ENCODE data around the gene RPUSD3. TPM values are rescaled to one million over a fixed set of nuclear protein-coding genes. Genes with fewer than 3 reads are reported as not detected.

RPUSD3 gene
- total RNA-seq, 4 donors from 2014 or later = 37.1 to 69.7 (median 52.2) TPM

DNA sequence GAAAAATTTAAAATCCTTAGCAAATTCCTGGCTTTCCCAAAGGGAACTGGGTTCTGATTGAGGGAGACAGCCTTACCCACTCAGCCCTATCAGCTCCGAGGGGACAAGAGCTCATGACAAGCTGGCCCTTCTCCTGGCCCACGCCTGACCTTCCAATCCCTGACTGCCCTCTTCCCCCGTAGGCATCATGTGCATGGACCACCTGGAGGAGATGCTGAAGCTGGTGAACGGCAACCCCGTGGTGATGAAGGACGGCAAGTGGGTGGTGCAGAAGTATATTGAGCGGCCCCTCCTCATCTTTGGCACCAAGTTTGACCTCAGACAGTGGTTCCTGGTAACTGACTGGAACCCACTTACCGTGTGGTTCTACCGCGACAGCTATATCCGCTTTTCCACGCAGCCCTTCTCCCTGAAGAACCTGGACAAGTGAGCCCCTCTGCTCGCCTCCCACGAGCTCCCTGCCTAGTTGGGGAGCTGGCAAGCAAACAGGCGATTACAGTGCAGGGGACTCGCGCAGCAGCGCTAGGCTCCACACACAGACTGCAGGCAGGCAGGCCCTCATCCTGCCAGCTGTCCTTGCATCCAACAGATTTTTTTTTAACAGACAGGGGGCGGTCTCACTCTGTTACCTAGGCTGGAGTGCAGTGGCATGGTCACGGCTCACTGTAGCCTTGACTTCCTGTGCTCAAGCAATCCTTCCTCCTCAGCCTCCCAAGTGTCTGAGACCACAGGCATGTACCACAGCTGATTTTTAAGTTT is 16.8 kb downstream of the RPUSD3 start:
- Histone ChIP-seq H3K9me3 (no peaks in the 10 kb centered on the region), H3K4me3 (no peak overlapping the region), H3K36me3 (peaks cover 0 to 63% (median 0%) of the 10 kb centered on the region in 3 donors), H3K4me1 (no peaks in the 10 kb centered on the region), H3K27ac (no peak overlapping the region), H3K27me3 (no peaks in the 10 kb centered on the region)
- TF ChIP-seq EP300 (IDR thresholded peaks at IDR 0.05) = no peak
- TF ChIP-seq, protein P1, sequence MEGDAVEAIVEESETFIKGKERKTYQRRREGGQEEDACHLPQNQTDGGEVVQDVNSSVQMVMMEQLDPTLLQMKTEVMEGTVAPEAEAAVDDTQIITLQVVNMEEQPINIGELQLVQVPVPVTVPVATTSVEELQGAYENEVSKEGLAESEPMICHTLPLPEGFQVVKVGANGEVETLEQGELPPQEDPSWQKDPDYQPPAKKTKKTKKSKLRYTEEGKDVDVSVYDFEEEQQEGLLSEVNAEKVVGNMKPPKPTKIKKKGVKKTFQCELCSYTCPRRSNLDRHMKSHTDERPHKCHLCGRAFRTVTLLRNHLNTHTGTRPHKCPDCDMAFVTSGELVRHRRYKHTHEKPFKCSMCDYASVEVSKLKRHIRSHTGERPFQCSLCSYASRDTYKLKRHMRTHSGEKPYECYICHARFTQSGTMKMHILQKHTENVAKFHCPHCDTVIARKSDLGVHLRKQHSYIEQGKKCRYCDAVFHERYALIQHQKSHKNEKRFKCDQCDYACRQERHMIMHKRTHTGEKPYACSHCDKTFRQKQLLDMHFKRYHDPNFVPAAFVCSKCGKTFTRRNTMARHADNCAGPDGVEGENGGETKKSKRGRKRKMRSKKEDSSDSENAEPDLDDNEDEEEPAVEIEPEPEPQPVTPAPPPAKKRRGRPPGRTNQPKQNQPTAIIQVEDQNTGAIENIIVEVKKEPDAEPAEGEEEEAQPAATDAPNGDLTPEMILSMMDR (IDR thresholded peaks at IDR 0.05) = no peak
- TF ChIP-seq POLR2A (IDR thresholded peaks at IDR 0.05) = no peak
- 76 to 79% methylated on average over 19 to 20 of the region's 20 CpGs for WGBS, 2 donors
- DNase-seq (ENCODE audit: low spot score in 2 of 2) = no peak

DNA sequence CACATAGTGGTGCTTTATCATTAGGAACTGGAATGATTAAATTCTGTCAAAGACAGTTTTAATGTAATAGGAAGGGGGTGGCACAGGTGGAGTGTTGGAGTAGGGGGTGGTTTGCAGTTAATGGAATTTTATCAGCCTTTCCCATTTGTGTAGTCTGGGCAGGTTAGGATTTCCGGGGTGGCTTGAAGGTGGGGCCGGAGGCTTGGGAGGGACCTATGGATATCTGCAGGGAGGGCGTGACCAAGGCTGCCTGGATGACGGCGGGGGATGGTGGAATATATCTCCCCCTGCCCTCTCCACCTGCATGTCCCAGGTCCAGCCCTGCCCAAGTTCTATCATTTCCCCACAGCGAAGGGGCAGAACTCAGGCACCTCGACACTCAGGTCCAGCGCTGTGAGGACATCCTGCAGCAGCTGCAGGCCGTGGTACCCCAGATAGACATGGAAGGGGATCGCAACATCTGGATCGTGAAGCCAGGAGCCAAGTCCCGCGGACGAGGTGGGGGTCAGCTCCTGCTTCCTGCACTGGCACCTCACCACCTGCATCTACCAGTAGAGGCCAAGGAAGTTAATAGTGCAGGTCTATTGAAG is 18.3 kb downstream of the RPUSD3 start:
- no peak for TF ChIP-seq EP300 (IDR thresholded peaks at IDR 0.05)
- TF ChIP-seq POLR2A (IDR thresholded peaks at IDR 0.05) = no peak
- TF ChIP-seq, protein P1 (IDR thresholded peaks at IDR 0.05) = no peak
- H3K36me3 ChIP-seq = peaks cover 0 to 59% (median 0%) of the 10 kb centered on the region in 3 donors
- H3K4me1 ChIP-seq = no peaks in the 10 kb centered on the region
- no peak overlapping the region for H3K4me3 ChIP-seq
- no peaks in the 10 kb centered on the region for H3K27me3 ChIP-seq
- no peak overlapping the region for H3K27ac ChIP-seq
- no peak for DNase-seq (ENCODE audit: low spot score in 2 of 2)
- no peaks in the 10 kb centered on the region for H3K9me3 ChIP-seq
- WGBS, 2 donors = 70 to 75% methylated on average over 14 of the region's 14 CpGs

DNA sequence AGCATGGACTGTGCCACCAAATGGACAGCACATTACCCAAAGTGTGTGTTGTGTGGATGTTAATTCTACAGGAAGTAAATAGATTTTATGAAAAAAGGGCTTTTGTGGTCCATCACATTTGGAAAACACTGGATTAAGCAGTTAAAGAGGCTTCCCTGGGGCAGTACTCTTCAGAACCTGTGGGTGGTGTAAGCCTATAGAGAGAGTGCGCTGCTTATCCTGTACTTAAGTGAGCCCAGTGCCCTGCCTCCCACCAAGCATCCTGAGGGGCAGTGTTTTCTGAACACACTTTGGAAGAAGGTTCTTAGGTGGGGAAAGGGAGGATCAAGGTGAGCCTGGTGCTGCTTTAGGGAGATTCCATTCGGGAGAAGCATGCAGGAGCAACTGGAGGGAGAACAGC is 22.9 kb downstream of the RPUSD3 start:
- Histone ChIP-seq H3K36me3 (peaks cover 0 to 49% (median 0%) of the 10 kb centered on the region in 3 donors), H3K27ac (no peak overlapping the region), H3K4me3 (no peak overlapping the region), H3K4me1 (no peaks in the 10 kb centered on the region), H3K9me3 (no peaks in the 10 kb centered on the region), H3K27me3 (no peaks in the 10 kb centered on the region)
- TF ChIP-seq POLR2A (IDR thresholded peaks at IDR 0.05) (no peak), EP300 (IDR thresholded peaks at IDR 0.05) (no peak)
- TF ChIP-seq, protein P1 (IDR thresholded peaks at IDR 0.05) = no peak
- 67 to 76% methylated on average over 2 of the region's 2 CpGs for WGBS, 2 donors
- DNase-seq (ENCODE audit: low spot score in 2 of 2) = no peak

DNA sequence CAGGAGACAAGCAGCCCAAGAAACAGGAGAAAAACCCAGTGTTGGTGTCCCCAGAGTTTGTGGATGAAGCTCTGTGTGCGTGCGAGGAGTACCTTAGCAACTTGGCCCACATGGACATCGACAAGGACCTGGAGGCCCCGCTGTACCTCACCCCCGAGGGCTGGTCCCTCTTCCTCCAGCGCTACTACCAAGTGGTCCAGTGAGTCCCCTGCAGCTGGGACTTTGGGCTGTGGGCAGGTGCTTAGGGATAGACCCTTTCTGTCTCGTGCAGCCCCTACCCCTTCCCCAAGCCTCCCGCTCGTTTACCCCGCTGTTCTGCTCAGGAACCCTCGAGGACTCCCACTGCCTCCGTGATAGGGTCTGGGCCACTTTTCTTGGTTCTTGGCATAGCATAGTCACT is 23.3 kb downstream of the RPUSD3 start:
- TF ChIP-seq EP300 (IDR thresholded peaks at IDR 0.05) (no peak), POLR2A (IDR thresholded peaks at IDR 0.05) (no peak)
- TF ChIP-seq, protein P1 (IDR thresholded peaks at IDR 0.05) = no peak
- no peak overlapping the region for H3K27ac ChIP-seq
- H3K36me3 ChIP-seq = peaks cover 0 to 49% (median 0%) of the 10 kb centered on the region in 3 donors
- WGBS, 2 donors = 77 to 89% methylated on average over 7 to 12 of the region's 12 CpGs
- no peaks in the 10 kb centered on the region for H3K27me3 ChIP-seq
- no peaks in the 10 kb centered on the region for H3K9me3 ChIP-seq
- H3K4me3 ChIP-seq = no peak overlapping the region
- DNase-seq (ENCODE audit: low spot score in 2 of 2) = no peak
- H3K4me1 ChIP-seq = no peaks in the 10 kb centered on the region

DNA sequence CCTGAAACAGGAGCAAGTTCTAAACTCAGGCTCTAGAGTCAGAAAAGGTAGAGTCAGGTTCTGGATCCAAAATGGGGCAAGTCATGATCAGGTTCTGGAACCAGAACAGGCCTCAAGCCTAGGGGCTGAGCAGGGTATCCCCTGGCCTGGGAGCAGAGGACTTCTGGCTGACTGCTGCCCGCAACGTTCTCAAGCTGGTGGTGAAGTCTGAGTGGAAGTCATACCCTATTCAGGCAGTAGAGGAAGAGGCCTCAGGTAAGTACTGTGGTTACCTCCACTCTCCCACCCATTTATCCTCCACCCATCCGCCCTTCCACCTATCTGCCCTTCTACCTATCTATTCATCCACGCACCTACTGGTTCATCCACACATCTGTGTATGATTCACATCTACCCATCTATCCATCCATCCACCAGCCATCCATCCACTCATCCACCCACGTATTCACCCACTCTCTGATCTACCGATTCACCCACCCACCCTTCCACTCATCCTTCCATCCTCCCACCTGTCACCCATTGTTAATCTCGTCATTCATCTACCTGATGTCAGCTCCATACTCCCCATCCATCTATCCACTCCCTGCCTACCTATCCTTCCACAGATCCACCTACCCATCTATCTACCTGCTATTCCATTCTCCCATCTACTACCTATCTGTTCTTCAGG is 25.0 kb downstream of the RPUSD3 start:
- Histone ChIP-seq H3K27ac (no peak overlapping the region), H3K4me3 (no peak overlapping the region), H3K27me3 (no peaks in the 10 kb centered on the region), H3K9me3 (no peaks in the 10 kb centered on the region), H3K4me1 (no peaks in the 10 kb centered on the region), H3K36me3 (peaks cover 0 to 59% (median 0%) of the 10 kb centered on the region in 3 donors)
- no peak for DNase-seq (ENCODE audit: low spot score in 2 of 2)
- WGBS, 2 donors = 93 to 96% methylated on average over 6 of the region's 7 CpGs
- TF ChIP-seq, protein P1 (IDR thresholded peaks at IDR 0.05) = no peak
- TF ChIP-seq EP300 (IDR thresholded peaks at IDR 0.05) (no peak), POLR2A (IDR thresholded peaks at IDR 0.05) (no peak)
